NCI-H774 (cell line): ENCODE measurements around the gene TEX54.
"Not testable (repeated sequence)": the region's sequence is repeated elsewhere in the genome, so short reads cannot be mapped to it uniquely, and the experiment has no call there.

Source experiments
- DNase-seq: peaks from one replicate; lab custom pipeline; 2025; lab: John Stamatoyannopoulos, UW

TEX54 gene

DNA sequence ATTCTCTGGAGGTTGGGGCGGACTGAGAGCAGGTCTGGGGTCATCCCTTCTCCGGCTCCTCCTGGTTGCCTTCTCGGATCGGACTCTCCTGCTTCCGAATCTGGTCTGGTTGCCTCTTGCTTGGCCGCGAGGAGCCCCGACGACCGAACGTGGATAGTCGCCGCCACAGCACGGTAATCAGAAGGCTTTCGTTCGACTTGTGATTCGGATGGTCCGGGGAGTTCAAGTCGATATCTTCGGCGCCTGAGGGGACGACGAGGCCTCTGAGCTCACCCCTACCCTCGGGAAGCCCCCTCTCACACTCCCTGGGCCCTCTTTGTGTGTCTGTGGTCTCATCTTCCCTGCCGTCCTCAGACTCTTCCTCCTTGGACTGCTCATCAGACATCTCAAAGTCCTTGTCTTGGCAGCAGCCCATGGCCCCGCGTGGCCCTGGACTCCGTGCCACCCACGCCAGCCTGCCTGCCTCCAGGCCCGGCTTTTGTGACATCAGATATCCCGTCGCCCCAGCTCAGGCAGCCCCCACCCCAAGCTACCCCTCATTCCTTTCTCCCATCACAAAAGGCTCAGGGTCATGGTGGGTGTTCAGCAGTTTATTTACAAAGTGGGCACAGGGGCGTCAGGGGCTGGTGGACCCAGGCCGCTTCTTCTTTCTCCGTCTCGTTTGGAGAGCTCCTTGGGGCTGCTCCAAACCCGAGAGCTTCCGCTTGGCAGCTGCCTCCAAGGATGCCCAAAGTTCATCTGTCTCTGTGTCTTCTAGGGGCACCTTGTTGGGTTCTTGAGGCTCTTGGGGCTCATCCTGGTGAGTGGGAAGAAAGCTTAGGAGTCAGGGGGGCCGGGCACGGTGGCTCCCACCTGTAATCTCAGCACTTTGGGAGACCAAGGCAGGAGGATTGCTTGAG is at the start of gene TEX54:
TEX54 (minus strand) TSS at position 506 of the 899 bp plus-strand sequence.
- no peak for DNase-seq

DNA sequence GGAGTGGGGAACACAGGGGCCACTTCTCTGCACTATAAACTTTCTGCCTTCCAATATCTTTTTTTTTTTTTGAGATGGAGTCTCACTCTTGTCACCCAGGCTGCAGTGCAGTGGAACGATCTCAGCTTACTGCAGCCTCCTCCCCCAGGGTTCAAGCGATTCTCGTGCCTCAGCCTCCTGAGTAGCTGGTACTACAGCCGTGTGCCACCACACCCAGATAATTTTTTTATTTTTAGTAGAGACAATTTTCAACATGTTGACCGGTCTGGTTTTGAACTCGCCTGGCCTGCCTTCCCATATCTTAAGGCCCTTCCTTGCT is 49.7 kb upstream of the TEX54 start:
- DNase-seq, result no peak

DNA sequence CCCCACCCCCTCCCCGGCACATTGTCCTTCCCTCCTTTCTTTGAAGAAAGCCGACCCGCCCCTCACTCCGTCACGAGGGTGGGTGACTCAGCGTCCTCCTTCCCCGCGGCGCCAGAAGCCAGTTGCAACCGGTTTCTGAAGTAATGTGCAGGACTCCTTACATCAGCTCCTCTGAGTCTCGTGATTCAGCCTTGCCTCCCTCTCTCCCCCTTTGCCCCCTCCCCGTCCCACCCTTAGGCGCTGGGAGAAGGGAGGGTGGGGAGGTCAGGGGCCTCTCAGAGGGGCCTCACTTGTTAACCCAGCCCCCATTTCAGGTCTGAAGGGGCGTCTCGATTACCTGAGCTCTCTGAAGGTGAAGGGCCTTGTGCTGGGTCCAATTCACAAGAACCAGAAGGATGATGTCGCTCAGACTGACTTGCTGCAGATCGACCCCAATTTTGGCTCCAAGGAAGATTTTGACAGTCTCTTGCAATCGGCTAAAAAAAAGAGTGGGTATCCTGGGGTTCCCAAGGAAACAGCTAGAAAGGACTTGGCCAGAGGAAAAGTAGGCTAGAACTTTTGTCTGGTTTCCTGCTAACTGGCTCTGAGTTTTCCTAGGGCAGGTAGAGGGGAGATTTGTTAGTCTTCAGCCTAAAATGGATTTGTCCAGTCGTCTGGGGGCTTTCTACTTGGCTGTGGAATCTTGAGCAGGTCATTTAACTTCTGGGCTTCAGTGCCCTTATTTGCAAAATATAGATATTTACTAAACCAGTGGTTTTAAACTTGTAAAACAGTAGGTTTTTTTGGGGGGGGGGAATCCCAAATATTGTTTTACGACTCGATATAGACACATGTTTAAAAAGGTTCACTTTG is 49.2 kb upstream of the TEX54 start:
- DNase-seq, result peak; percentile 77

GRCh38 chr11:62880803-62881578 is 48.4 kb upstream of the TEX54 start, which contains the start of gene SLC3A2:
SLC3A2 (plus strand) TSS chr11:62880896; CDS start chr11:62881024, 128 bp downstream.
- peak; percentile 83 for DNase-seq

- DNase-seq, result no peak
Measured at GRCh38 chr11:62880231-62880802, 47.7 kb upstream of the TEX54 start.

DNA sequence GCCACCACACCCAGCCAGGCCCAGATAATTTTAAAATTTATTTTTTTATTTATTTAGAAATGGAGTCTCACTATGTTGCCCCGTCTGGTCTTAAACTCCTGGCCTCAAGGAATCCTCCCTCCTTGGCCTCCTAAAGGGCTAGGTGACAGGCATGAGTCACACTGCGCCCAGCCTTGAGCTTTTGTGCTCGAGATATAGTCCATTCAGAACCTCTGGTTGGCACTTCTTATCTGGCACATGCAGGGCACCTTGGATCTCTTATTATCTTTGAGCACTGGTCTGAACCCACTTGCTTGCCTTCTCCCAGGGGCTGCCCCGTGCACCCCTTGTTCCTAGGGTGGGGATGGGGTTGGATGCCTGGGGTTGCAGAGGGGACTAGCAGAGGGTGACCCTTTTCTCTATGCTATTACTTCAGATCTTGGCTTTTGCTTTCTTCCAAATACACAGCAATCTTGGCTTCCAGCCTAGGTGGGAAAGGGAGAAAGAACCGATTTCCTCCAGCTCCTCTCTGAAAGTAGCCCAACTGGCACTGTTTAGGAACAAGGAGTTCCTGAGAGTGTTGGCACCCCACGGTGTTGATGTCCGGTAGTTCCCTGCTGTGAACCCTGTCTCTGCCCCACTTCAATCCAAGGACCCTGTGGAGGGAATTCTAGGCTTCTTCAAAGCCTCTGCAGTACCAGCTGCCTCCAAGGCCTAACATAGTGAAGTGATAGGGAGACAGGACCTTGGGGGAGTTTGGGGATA is 46.8 kb upstream of the TEX54 start:
- no peak for DNase-seq

GRCh38 chr11:62876712-62877111 is 44.1 kb upstream of the TEX54 start:
- DNase-seq, result no peak

- no peak for DNase-seq
Measured at GRCh38 chr11:62875698-62876478, 43.2 kb upstream of the TEX54 start.

DNA sequence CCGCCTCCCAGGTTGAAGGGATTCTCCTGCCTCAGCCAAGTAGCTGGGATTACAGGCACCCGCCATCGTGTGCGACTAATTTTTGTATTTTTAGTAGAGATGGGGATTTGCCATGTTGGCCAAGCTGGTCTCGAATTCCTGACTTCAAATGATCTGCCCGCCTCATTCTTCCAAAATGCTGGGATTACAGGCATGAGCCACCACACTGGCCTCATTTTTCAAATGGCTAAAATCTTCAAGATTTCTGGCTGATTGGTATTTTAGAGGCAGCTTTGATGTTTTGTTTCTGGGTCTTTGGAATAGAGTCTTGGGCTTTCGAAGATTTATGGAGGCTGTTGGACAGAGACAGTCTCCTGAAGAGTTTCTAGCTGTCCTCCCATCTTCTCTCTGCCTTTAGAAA is 42.2 kb upstream of the TEX54 start:
- DNase-seq, result no peak

- DNase-seq, result no peak
Measured at GRCh38 chr11:62865635-62866034, 33.0 kb upstream of the TEX54 start.

DNA sequence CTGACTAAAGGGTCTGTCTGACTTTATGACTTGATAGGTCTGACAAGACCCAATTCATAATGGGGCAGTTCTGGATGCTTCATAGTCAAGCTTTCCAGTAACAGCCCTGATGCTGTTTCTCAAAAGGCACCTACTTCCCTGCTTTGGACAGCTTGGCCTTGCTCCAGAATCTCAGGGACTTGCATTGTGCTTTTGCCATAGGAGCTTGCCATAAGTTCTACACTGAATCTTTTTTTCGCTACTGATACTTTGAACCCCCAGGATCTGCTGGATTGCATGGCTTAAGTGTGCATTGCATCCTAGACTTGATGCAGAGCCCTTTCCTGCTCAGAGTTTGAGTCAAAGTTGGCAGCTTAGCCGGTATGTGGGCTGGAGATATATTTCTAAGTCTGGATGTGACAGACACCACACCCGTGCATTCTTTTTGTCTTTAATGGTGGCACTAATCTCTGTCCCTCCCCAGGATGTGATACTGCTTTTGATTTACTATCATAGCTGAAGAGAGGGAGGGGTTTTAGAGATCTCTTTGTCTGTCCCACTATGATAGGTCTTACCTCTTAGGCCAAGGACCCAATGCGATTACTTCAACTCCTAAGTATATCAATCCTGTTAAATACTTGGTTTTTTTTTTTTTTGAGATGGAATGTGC is 31.2 kb upstream of the TEX54 start:
- no peak for DNase-seq

DNA sequence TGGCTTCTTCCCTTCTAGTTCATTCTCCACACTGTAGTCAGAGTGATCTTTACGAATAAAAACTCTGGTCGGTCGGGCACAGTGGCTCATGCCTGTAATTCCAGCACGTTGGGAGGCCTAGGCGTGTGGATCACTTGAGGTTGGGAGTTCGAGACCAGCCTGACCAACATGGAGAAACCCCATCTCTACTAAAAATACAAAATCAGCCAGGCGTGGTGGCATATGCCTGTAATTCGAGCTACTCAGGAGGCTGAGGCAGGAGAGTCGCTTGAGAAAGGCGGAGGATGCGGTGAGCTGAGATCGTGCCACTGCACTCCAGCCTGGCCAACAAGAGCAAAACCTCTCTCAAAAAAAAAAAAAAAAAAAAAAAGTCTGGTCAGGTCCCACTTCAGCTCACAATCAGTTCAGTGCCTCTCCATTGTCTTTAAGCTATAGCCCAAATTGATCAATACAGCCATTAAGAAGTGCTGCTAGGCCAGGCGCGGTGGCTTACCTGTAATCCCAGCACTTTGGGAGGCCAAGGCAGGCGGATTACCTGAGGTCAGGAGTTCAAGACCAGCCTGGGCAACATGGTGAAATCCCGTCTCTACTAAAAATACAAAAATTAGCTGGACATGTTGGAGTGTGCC is 29.0 kb upstream of the TEX54 start:
- DNase-seq, result not testable (repeated sequence)

DNA sequence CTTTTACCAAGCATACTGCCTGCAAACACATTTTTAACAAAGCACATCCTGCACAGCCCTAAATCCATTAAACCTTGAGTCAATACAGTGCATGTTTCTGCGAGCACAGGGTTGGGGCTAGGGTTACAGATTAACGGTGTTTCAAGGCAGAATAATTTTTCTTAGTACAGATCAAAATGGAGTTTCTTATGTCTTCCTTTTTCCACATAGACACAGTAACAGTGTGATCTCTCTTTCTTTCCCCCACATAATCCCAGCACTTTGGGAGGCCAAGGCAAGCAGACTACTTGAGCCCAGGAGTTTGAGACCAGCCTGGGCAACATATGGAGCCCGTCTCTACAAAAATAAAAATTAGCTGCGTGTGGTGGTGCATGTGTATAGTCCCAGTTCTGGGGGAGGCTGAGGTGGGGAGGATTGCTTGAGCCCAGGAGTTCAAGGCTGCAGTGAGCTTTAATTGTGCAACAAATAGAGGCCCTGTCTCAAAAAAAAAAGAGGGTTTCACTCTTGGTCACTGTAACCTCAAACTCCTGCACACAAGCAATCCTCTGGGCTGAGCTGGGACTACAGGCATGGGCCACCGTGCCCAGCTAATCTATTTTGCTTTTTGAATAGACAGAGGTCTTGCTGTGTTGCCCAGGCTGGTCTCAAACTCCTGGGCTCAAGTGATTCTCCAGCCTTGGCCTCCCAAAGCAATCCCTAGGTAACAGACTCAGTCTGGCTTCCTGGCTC is 28.4 kb upstream of the TEX54 start:
- DNase-seq, result no peak

GRCh38 chr11:62859281-62859703 is 26.7 kb upstream of the TEX54 start:
- DNase-seq, result not testable (repeated sequence)

DNA sequence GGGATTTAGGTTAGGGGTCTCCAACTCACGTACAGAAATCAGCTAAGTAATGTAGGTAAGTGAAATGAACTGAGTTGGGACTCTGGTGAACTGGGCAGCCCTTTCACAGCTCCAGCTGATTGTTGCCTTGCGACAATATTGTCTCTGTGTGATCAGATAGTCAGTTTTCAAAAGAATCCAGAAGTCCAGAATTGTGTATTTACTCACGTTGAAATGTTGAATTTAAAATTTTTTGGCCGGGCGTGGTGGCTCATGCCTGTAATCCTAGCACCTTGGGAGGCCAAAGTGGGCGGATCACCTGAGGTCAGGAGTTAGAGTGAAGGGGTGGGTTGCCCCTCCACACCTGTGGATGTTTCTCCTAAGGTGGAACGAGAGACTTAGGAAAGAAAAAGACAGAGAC is 25.6 kb upstream of the TEX54 start:
- DNase-seq, result no peak

- no peak for DNase-seq
Measured at GRCh38 chr11:62857541-62857982, 24.9 kb upstream of the TEX54 start.

DNA sequence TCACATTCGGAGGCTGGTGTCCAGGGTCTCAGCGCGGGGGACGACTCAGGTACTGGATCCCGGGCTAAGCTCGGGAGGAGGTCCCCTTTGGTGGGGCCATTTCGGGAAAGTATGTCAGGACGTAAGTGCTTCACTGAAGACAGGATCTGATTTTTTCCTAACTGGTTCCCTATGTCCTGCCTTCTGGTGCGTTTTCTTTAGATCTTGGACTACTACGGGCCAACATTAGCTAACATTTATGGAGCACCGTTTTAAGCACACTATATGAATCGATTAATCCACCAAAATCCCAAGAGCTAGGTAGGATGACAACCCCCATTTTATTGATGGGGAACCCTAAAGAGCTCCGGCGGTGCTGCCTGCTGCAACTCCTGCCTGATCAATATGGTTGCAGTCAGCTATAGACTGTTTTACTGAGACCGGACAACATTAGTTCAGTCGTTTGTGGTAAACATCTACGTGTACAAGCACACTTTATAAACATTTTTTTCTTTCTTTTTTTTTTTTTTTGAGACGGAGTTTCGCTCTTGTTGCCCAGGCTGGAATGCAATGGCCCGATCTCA is 23.8 kb upstream of the TEX54 start:
- no peak for DNase-seq
